SU-DHL-6 (cell line): ENCODE measurements around the gene CFAP92.

Source experiments
- H2AFZ ChIP-seq: fragments of 200-600 bp; sonication (generic); 2 replicates; pipeline ENCODE4 v1.6.1; 2014; ENCODE audit warnings: low read depth, mild to moderate bottlenecking, moderate library complexity, mixed read lengths, antibody characterized with exemption, low read length; ENCODE audit not compliant: severe bottlenecking
- H3F3A ChIP-seq: fragments of 200-600 bp; shearing (Covaris generic); 2 replicates; pipeline ENCODE4 v1.6.0; 2016; ENCODE audit warnings: antibody characterized with exemption, mild to moderate bottlenecking; ENCODE audit not compliant: insufficient read depth
- H3K27ac ChIP-seq: fragments of 200-600 bp; sonication (generic); 2 replicates; pipeline ENCODE4 v1.5.1; 2016; ENCODE audit warnings: low read depth, mild to moderate bottlenecking, low read length, moderate library complexity, mixed read lengths
- H3K27me3 ChIP-seq: fragments of 200-600 bp; sonication (generic), shearing (Covaris generic); 2 replicates; pipeline ENCODE4 v1.6.0; 2014; ENCODE audit warnings: mild to moderate bottlenecking, low read length
- H3K36me3 ChIP-seq: fragments of 200-600 bp; sonication (generic); 2 replicates; pipeline ENCODE4 v1.6.1; 2014; ENCODE audit warnings: mild to moderate bottlenecking, low read length, mixed read lengths
- H3K4me2 ChIP-seq: fragments of 300-600, 200-600 bp; shearing (Covaris generic), sonication (generic); 2 replicates; pipeline ENCODE4 v1.6.0; 2014; ENCODE audit warnings: low read length, low read depth, mild to moderate bottlenecking; ENCODE audit not compliant: poor library complexity, severe bottlenecking
- H3K4me3 ChIP-seq: fragments of 200-600 bp; sonication (generic); 2 replicates; pipeline ENCODE4 v1.5.1; 2014; ENCODE audit warnings: antibody characterized with exemption, low read length, mild to moderate bottlenecking, mixed read lengths; ENCODE audit not compliant: insufficient read depth, poor library complexity, severe bottlenecking
- H3K79me2 ChIP-seq: fragments of 200-600 bp; sonication (generic); 2 replicates; pipeline ENCODE4 v1.6.1; 2014; ENCODE audit warnings: mild to moderate bottlenecking, low read length, moderate library complexity; ENCODE audit not compliant: insufficient read depth
- H3K9ac ChIP-seq: fragments of 200-600 bp; sonication (generic); 2 replicates; pipeline ENCODE4 v1.7.0; 2014; ENCODE audit warnings: mild to moderate bottlenecking, low read length
- H3K9me2 ChIP-seq: fragments of 200-600 bp; sonication (generic); replicated peaks from 2 replicates; pipeline ENCODE4 v1.6.1; 2014; ENCODE audit warnings: low read length; ENCODE audit not compliant: insufficient read depth
- H3K9me3 ChIP-seq: fragments of 200-600 bp; sonication (generic); 2 replicates; pipeline ENCODE4 v1.6.1; 2014; ENCODE audit warnings: low read length, mixed read lengths; ENCODE audit not compliant: insufficient read depth
- H4K20me1 ChIP-seq: fragments of 200-600 bp; sonication (generic); 2 replicates; pipeline ENCODE4 v1.6.1; 2014; ENCODE audit warnings: low read depth, mild to moderate bottlenecking, antibody characterized with exemption, low read length, moderate library complexity, mixed read lengths
- EZH2phosphoT487 ChIP-seq: fragments of 200-600 bp; sonication (generic), shearing (Covaris generic); conservative IDR thresholded peaks from 2 replicates; pipeline ENCODE4 v1.6.1; 2018; ENCODE audit warnings: mild to moderate bottlenecking, antibody characterized with exemption, low read length, moderate library complexity, mixed read lengths
- TF ChIP-seq, protein P1 (sequence below): fragments of 200-600 bp; sonication (generic); IDR thresholded peaks from one replicate; pipeline ENCODE4 v1.5.1; 2017; ENCODE audit warnings: antibody characterized with exemption, mild to moderate bottlenecking, low read length, moderate library complexity; ENCODE audit not compliant: insufficient read depth, poor library complexity, severe bottlenecking

The CFAP92 gene

GRCh38 chr3:128945878-128946175, 48.0 kb downstream of the CFAP92 start:
- Histone ChIP-seq H3K4me2 (no peak overlapping the region), H3K27me3 (no peaks in the 10 kb centered on the region), H3K27ac (no peak overlapping the region), H4K20me1 (no peaks in the 10 kb centered on the region), H3F3A (no peaks in the 10 kb centered on the region), H3K9ac (no peak overlapping the region), H3K9me2 (no peaks in the 10 kb centered on the region), H3K4me3 (no peak overlapping the region), H3K79me2 (no peaks in the 10 kb centered on the region), H3K9me3 (no peaks in the 10 kb centered on the region), H2AFZ (no peak overlapping the region), H3K36me3 (no peaks in the 10 kb centered on the region)
- no peak for TF ChIP-seq EZH2phosphoT487
- TF ChIP-seq, protein P1, sequence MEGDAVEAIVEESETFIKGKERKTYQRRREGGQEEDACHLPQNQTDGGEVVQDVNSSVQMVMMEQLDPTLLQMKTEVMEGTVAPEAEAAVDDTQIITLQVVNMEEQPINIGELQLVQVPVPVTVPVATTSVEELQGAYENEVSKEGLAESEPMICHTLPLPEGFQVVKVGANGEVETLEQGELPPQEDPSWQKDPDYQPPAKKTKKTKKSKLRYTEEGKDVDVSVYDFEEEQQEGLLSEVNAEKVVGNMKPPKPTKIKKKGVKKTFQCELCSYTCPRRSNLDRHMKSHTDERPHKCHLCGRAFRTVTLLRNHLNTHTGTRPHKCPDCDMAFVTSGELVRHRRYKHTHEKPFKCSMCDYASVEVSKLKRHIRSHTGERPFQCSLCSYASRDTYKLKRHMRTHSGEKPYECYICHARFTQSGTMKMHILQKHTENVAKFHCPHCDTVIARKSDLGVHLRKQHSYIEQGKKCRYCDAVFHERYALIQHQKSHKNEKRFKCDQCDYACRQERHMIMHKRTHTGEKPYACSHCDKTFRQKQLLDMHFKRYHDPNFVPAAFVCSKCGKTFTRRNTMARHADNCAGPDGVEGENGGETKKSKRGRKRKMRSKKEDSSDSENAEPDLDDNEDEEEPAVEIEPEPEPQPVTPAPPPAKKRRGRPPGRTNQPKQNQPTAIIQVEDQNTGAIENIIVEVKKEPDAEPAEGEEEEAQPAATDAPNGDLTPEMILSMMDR: no peak

- H3K9me2 ChIP-seq: no peaks in the 10 kb centered on the region
- H3K27ac ChIP-seq: no peak overlapping the region
- no peaks in the 10 kb centered on the region for H3K27me3 ChIP-seq
- no peak overlapping the region for H2AFZ ChIP-seq
- no peaks in the 10 kb centered on the region for H3K36me3 ChIP-seq
- no peaks in the 10 kb centered on the region for H3K79me2 ChIP-seq
- no peak overlapping the region for H3K9ac ChIP-seq
- H4K20me1 ChIP-seq: no peaks in the 10 kb centered on the region
- TF ChIP-seq EZH2phosphoT487: no peak
- TF ChIP-seq, protein P1: no peak
- H3K4me2 ChIP-seq: no peak overlapping the region
- H3K4me3 ChIP-seq: no peak overlapping the region
- no peaks in the 10 kb centered on the region for H3K9me3 ChIP-seq
- H3F3A ChIP-seq: no peaks in the 10 kb centered on the region
Observed at GRCh38 chr3:128945041-128945877, 48.6 kb downstream of the CFAP92 start.

DNA sequence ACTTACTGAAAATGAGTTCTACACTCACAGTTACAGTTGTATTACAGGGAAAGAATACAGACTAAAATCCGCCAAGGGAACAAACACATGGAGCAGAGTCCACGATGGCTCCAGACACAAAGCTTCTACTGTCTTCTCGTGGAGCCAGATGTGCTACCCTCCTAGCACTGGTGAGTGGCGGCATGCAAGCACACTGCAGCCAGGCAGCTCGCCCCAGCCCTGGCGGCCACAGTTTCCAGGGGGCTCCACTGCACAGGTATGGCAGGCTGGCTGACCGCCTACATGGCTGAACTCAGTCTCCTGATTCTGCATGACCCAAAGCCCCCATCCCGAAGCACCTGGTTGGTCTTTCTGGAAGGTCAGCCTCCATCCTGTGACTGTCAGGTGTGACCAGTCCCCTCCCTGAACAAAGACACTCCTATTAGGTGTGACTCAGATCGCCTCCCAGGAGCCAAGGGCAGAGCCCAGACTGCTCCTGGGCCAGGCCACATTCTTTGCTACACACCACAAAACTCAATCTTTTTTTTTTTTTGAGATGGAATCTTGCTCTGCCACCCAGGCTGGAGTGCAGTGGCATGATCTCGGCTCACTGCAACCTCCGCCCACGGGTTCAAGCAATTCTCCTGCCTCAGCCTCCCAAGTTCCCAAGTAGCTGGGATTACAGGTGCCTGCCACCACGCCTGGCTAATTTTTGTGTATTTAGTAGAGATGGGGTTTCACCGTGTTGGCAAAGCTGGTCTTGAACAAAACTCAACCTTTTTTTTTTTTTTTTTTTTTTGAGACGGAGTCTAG, 51.5 kb downstream of the CFAP92 start:
- H3K9ac ChIP-seq: no peak overlapping the region
- no peak overlapping the region for H3K4me2 ChIP-seq
- no peaks in the 10 kb centered on the region for H3K9me3 ChIP-seq
- no peaks in the 10 kb centered on the region for H3K27me3 ChIP-seq
- no peak overlapping the region for H3K27ac ChIP-seq
- H4K20me1 ChIP-seq: no peaks in the 10 kb centered on the region
- TF ChIP-seq, protein P1: no peak
- TF ChIP-seq EZH2phosphoT487: no peak
- no peaks in the 10 kb centered on the region for H3K36me3 ChIP-seq
- no peaks in the 10 kb centered on the region for H3F3A ChIP-seq
- H3K4me3 ChIP-seq: no peak overlapping the region
- no peak overlapping the region for H2AFZ ChIP-seq
- no peaks in the 10 kb centered on the region for H3K79me2 ChIP-seq
- no peaks in the 10 kb centered on the region for H3K9me2 ChIP-seq
